Body of pancreas (tissue), 4 donors: ENCODE data around the gene RPH3AL. TPM values are rescaled to one million over a fixed set of nuclear protein-coding genes. Genes with fewer than 3 reads are reported as not detected.
"Not testable (repeated sequence)": the region's sequence is repeated elsewhere in the genome, so short reads cannot be mapped to it uniquely, and the experiment has no call there.

Experiments
- ATAC-seq: fragments of 150-250 bp; one replicate; pipeline ENCODE4 v1.9.1; 2016
- DNase-seq, 4 donors: peaks; one replicate each; pipeline ENCODE4 v3.0.0-alpha.2; 2019
- H3K27ac ChIP-seq, 4 donors: fragments of 200-600 bp; sonication (generic); 1 replicate in 3 of 4; 2 replicates in 1 of 4; pipeline versions ENCODE4 v1.5.1 to v1.6.1; 2016 to 2019; ENCODE audit warnings: mild to moderate bottlenecking in 1 of 4, mixed read lengths in 1 of 4, moderate library complexity in 1 of 4
- H3K27me3 ChIP-seq, 2 donors: fragments of 200-600 bp; sonication (generic); one replicate each; pipeline ENCODE4 v1.6.0; 2016; ENCODE audit warnings: mild to moderate bottlenecking in 1 of 2
- H3K36me3 ChIP-seq, 2 donors: fragments of 200-600 bp; sonication (generic); replicated peaks in 1 of 2; 2 replicates each; pipeline ENCODE4 v1.5.1; 2016; ENCODE audit warnings: low read depth in 2 of 2; ENCODE audit not compliant: insufficient read depth in 1 of 2
- H3K4me1 ChIP-seq: fragments of 200-600 bp; sonication (generic); one replicate; pipeline ENCODE4 v1.6.0; 2016
- H3K4me3 ChIP-seq, 2 donors: fragments of 200-600 bp; sonication (generic); 1 replicate in 1 of 2; 2 replicates in 1 of 2; pipeline ENCODE4 v1.5.1; 2016 to 2019
- H3K9me3 ChIP-seq, 3 donors: fragments of 200-600 bp; sonication (generic); 1 replicate in 2 of 3; 2 replicates in 1 of 3; pipeline ENCODE4 v1.5.1; 2016
- POLR2A ChIP-seq, 3 donors: fragments of 450-650 bp; IDR thresholded peaks; one replicate each; pipeline ENCODE4 v1.6.1; 2016; ENCODE audit warnings: antibody characterized with exemption in 3 of 3, mild to moderate bottlenecking in 2 of 3
- WGBS, 2 donors: methylation state at CpG; one replicate each; pipeline ENCODE4 v1.1.5; 2017; 5-methylcytosine and 5-hydroxymethylcytosine counted together
- intact Hi-C: fragments of 100-400 bp; cut with DNase I; formaldehyde crosslinking; loops from one replicate; pipeline ENCODE4 v1.15.1; 2023
- total RNA-seq, 2 donors: library from RNA; depleted of rRNA; stranded (reverse); fragments of >200 nt; gene quantifications; one replicate each; pipeline ENCODE4 v1.1.0, GENCODE V29; 2016
- TF ChIP-seq, protein P1 (sequence below), 7 experiments: fragments of 450-650 bp in 4 of 7; fragments of 200-600 bp in 3 of 7; sonication (generic) in 3 of 7; IDR thresholded peaks; one replicate each; pipeline ENCODE4 v1.5.1; 2016 to 2019; ENCODE audit warnings: antibody characterized with exemption in 7 of 7

The RPH3AL gene
- total RNA-seq, 2 donors from 2014 or later: 77.1 to 89.5 TPM

DNA sequence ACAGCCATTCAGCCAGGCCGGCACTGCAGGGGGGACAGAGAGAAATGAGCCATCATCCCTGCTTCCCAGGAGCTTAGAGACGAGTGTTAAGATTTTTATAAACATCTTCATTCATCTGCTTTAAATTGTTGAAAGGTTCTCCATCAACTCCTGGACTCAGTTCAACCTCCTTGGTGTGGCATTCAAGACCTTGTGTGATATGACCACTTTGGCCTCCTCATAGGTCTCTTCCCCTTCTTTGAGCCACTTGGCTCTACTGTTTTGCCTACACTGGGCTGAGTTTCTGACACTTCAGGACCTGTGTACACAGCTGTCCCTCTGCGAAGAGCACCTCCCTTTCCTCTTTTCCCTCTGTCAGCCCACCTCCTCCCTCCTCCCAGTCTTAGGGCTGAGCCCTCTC is 175.5 kb downstream of the RPH3AL start:
- WGBS, 2 donors: 89 to 91% methylated on average over 3 of the region's 3 CpGs
- DNase-seq: no peak

DNA sequence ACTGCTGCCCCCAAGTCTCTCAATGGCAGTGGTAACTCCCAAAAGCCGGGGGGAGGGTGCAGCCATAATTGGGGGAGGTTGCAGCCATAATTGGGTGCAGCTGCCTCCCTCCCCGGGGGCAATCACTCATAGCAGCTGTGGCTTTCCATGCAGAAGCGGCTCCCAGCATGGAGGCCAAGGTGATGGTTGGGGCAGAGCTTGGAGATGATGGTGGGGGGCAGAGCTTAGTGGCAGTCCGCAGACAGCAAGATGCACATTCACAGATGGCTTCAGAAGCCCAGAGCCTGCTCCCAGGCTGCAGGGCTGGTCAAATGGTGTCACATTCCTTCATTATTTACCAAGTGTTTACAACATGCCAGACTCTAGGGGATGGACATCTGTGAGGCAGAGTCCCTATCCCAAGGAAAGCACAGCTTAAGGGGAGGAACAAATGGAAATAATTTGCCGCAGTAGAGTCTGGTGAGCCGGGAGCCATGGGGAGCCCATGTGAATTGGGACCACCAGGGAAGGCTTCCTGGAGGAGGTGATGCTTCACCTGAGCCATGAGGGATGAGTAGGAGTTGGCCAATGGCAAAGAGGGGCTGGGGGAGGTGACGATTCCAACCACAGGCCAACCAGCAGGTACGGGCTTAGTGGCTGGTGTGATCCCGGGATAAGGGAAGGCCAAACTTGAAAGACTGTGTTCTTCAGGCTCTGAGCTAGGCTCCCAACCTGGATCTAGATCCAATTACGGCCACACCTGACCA is 179.3 kb downstream of the RPH3AL start:
- Histone ChIP-seq H3K4me3 (no peak overlapping the region), H3K4me1 (no peaks in the 10 kb centered on the region), H3K27ac (no peak overlapping the region), H3K9me3 (no peaks in the 10 kb centered on the region), H3K36me3 (no peaks in the 10 kb centered on the region), H3K27me3 (no peaks in the 10 kb centered on the region)
- WGBS, 2 donors: 90% methylated on average over 10 of the region's 10 CpGs
- intact Hi-C loops: no loop called here
- ATAC-seq (no peak), DNase-seq (no peak)
- TF ChIP-seq POLR2A (IDR thresholded peaks at IDR 0.05): no peak
- TF ChIP-seq, protein P1, sequence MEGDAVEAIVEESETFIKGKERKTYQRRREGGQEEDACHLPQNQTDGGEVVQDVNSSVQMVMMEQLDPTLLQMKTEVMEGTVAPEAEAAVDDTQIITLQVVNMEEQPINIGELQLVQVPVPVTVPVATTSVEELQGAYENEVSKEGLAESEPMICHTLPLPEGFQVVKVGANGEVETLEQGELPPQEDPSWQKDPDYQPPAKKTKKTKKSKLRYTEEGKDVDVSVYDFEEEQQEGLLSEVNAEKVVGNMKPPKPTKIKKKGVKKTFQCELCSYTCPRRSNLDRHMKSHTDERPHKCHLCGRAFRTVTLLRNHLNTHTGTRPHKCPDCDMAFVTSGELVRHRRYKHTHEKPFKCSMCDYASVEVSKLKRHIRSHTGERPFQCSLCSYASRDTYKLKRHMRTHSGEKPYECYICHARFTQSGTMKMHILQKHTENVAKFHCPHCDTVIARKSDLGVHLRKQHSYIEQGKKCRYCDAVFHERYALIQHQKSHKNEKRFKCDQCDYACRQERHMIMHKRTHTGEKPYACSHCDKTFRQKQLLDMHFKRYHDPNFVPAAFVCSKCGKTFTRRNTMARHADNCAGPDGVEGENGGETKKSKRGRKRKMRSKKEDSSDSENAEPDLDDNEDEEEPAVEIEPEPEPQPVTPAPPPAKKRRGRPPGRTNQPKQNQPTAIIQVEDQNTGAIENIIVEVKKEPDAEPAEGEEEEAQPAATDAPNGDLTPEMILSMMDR (IDR thresholded peaks at IDR 0.05): no peak

More for the DNA sequence above, 175.5 kb downstream of the RPH3AL start:
- ATAC-seq: no peak
- Histone ChIP-seq H3K4me1 (peaks cover 31% of the 10 kb centered on the region), H3K27me3 (no peaks in the 10 kb centered on the region), H3K36me3 (no peaks in the 10 kb centered on the region), H3K4me3 (no peak overlapping the region), H3K27ac (no peak overlapping the region), H3K9me3 (no peaks in the 10 kb centered on the region)
- no peak for TF ChIP-seq POLR2A (IDR thresholded peaks at IDR 0.05)
- TF ChIP-seq, protein P1 (IDR thresholded peaks at IDR 0.05): no peak
- intact Hi-C loops: no loop called here

GRCh38 chr17:172401-172800 is 180.2 kb downstream of the RPH3AL start:
- Histone ChIP-seq H3K4me3 (no peak overlapping the region), H3K27ac (no peak overlapping the region), H3K4me1 (no peaks in the 10 kb centered on the region), H3K36me3 (no peaks in the 10 kb centered on the region), H3K9me3 (no peaks in the 10 kb centered on the region), H3K27me3 (no peaks in the 10 kb centered on the region)
- DNase-seq (no peak), ATAC-seq (no peak)
- TF ChIP-seq, protein P1 (IDR thresholded peaks at IDR 0.05): no peak
- no peak for TF ChIP-seq POLR2A (IDR thresholded peaks at IDR 0.05)
- WGBS, 2 donors: 80 to 100% methylated on average over 1 to 10 of the region's 11 CpGs
- intact Hi-C loops: no loop called here

DNA sequence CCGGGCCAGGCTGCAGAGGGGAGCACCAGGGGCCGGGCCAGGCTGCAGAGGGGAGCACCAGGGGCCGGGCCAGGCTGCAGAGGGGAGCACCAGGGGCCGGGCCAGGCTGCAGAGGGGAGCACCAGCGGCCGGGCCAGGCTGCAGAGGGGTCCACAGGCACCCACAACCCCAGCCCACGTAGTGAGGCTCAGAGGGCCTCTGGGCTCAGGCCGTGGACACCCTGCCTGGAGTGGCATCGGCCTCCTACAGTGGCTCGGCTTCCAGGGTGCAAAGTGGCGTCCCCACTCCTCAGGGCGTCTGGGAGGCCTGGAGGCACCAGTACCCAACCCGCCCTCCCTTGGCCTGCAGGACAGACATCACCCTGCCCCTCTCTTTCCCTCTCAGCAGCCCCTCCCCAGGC is 180.7 kb downstream of the RPH3AL start:
- Histone ChIP-seq H3K4me1 (no peaks in the 10 kb centered on the region), H3K4me3 (no peak overlapping the region), H3K36me3 (no peaks in the 10 kb centered on the region), H3K9me3 (no peaks in the 10 kb centered on the region), H3K27me3 (no peaks in the 10 kb centered on the region), H3K27ac (no peak overlapping the region)
- intact Hi-C loops: no loop called here
- 92 to 98% methylated on average over 5 to 10 of the region's 13 CpGs for WGBS, 2 donors
- ATAC-seq (no peak), DNase-seq (no peak)
- TF ChIP-seq, protein P1 (IDR thresholded peaks at IDR 0.05): no peak
- no peak for TF ChIP-seq POLR2A (IDR thresholded peaks at IDR 0.05)

- WGBS, 2 donors: 96 to 100% methylated on average over 5 to 6 of the region's 6 CpGs
- no peak for DNase-seq
- TF ChIP-seq, protein P1 (IDR thresholded peaks at IDR 0.05): no peak
- TF ChIP-seq POLR2A (IDR thresholded peaks at IDR 0.05): no peak
- Histone ChIP-seq H3K27ac (no peak overlapping the region), H3K27me3 (no peaks in the 10 kb centered on the region), H3K4me3 (no peak overlapping the region), H3K4me1 (no peaks in the 10 kb centered on the region), H3K36me3 (no peaks in the 10 kb centered on the region), H3K9me3 (no peaks in the 10 kb centered on the region)
- no peak for ATAC-seq
- intact Hi-C loops: no loop called here
These were observed 182.4 kb downstream of the RPH3AL start for GRCh38 chr17:170130-170670.

- intact Hi-C loops, H3K4me3 ChIP-seq: not testable (repeated sequence)
- 77 to 82% methylated on average over 7 to 9 of the region's 11 CpGs for WGBS, 2 donors
These were observed 184.0 kb downstream of the RPH3AL start for GRCh38 chr17:168614-169013.

More at GRCh38 chr17:168614-169013, 184.0 kb downstream of the RPH3AL start:
- not testable (repeated sequence) for ATAC-seq, H3K27me3 ChIP-seq, H3K4me1 ChIP-seq, H3K27ac ChIP-seq, H3K36me3 ChIP-seq, H3K9me3 ChIP-seq, DNase-seq
